Liver (tissue), 9 donors: ENCODE measurements around the gene DLK2. TPM values are rescaled to one million over a fixed set of nuclear protein-coding genes. Genes with fewer than 3 reads are reported as not detected.

Experiments used
- DNase-seq: peaks from one replicate; pipeline ENCODE4 v3.0.0-alpha.2; 2017; ENCODE audit warnings: low spot score
- H3K27ac ChIP-seq, 2 donors: one replicate each; pipeline ENCODE4 v1.7.0; 2013; ENCODE audit warnings: inconsistent platforms in 2 of 2, low read length in 2 of 2, control low read depth in 1 of 2, low read depth in 1 of 2, mild to moderate bottlenecking in 1 of 2
- H3K27me3 ChIP-seq, 4 donors: one replicate each; pipeline versions ENCODE4 v1.6.1 to v1.7.0; 2013; ENCODE audit warnings: low read length in 3 of 4, inconsistent platforms in 1 of 4, mild to moderate bottlenecking in 1 of 4, moderate library complexity in 1 of 4; ENCODE audit not compliant: control insufficient read depth in 4 of 4, insufficient read depth in 4 of 4
- H3K36me3 ChIP-seq, 4 donors: one replicate each; pipeline versions ENCODE4 v1.6.1 to v1.7.0; 2013; ENCODE audit warnings: low read length in 3 of 4, mild to moderate bottlenecking in 3 of 4, low read depth in 1 of 4, moderate library complexity in 1 of 4; ENCODE audit not compliant: control insufficient read depth in 4 of 4, insufficient read depth in 3 of 4
- H3K4me1 ChIP-seq, 4 donors: one replicate each; pipeline versions ENCODE4 v1.6.1 to v1.7.0; 2013; ENCODE audit warnings: low read length in 3 of 4, mild to moderate bottlenecking in 3 of 4, moderate library complexity in 1 of 4; ENCODE audit not compliant: control insufficient read depth in 4 of 4, insufficient read depth in 4 of 4
- H3K4me3 ChIP-seq, 3 donors: one replicate each; pipeline versions ENCODE4 v1.6.1 to v1.7.0; 2013; ENCODE audit warnings: low read length in 3 of 3, control low read depth in 1 of 3, low read depth in 1 of 3, mild to moderate bottlenecking in 1 of 3
- H3K9ac ChIP-seq, 2 donors: one replicate each; pipeline ENCODE4 v1.7.0; 2013; ENCODE audit warnings: low read length in 2 of 2, mild to moderate bottlenecking in 2 of 2, moderate library complexity in 2 of 2, control low read depth in 1 of 2, low read depth in 1 of 2
- H3K9me3 ChIP-seq, 4 donors: one replicate each; pipeline versions ENCODE4 v1.6.1 to v1.7.0; 2013; ENCODE audit warnings: low read length in 3 of 4; ENCODE audit not compliant: control insufficient read depth in 4 of 4
- CTCF ChIP-seq: fragments of 150-350 bp; IDR thresholded peaks from 2 replicates; pipeline ENCODE4 v1.5.1; 2017; ENCODE audit warnings: improper control_type of control experiment, low read depth, low read length; ENCODE audit not compliant: missing input control
- EGR1 ChIP-seq, 2 donors: IDR thresholded peaks; 2 replicates each; pipeline ENCODE4 v1.6.1; 2016 to 2018; ENCODE audit warnings: antibody characterized with exemption in 2 of 2, low read depth in 2 of 2
- FOXA1 ChIP-seq: IDR thresholded peaks from 2 replicates; pipeline ENCODE4 v1.6.1; 2016; ENCODE audit warnings: antibody characterized with exemption
- FOXA2 ChIP-seq: IDR thresholded peaks from 2 replicates; pipeline ENCODE4 v1.6.1; 2016; ENCODE audit warnings: antibody characterized with exemption
- GABPA ChIP-seq, 2 donors: IDR thresholded peaks in 1 of 2; conservative IDR thresholded peaks in 1 of 2; 2 replicates each; pipeline ENCODE4 v1.6.1; 2016; ENCODE audit warnings: antibody characterized with exemption in 2 of 2, mild to moderate bottlenecking in 1 of 2, moderate library complexity in 1 of 2
- HNF4A ChIP-seq, 2 donors: conservative IDR thresholded peaks; 2 replicates each; pipeline ENCODE4 v1.6.1; 2016; ENCODE audit warnings: antibody characterized with exemption in 2 of 2, mild to moderate bottlenecking in 2 of 2
- HNF4G ChIP-seq: IDR thresholded peaks from 2 replicates; pipeline ENCODE4 v1.6.1; 2016; ENCODE audit warnings: antibody characterized with exemption
- JUND ChIP-seq, 2 donors: IDR thresholded peaks; 2 replicates each; pipeline ENCODE4 v1.6.1; 2016; ENCODE audit warnings: antibody characterized with exemption in 2 of 2
- MAX ChIP-seq: IDR thresholded peaks from 2 replicates; pipeline ENCODE4 v1.6.1; 2016; ENCODE audit warnings: antibody characterized with exemption
- NR2F2 ChIP-seq: IDR thresholded peaks from 2 replicates; pipeline ENCODE4 v1.6.1; 2016; ENCODE audit warnings: antibody characterized with exemption
- RAD21 ChIP-seq, 2 donors: IDR thresholded peaks; 2 replicates each; pipeline ENCODE4 v1.6.1; 2016; ENCODE audit warnings: antibody characterized with exemption in 2 of 2, mild to moderate bottlenecking in 2 of 2
- RXRA ChIP-seq, 2 donors: IDR thresholded peaks; 2 replicates each; pipeline ENCODE4 v1.6.1; 2017 to 2018; ENCODE audit warnings: antibody characterized with exemption in 2 of 2, mild to moderate bottlenecking in 1 of 2
- SP1 ChIP-seq: IDR thresholded peaks from 2 replicates; pipeline ENCODE4 v1.6.1; 2018; ENCODE audit warnings: antibody characterized with exemption, mild to moderate bottlenecking
- TAF1 ChIP-seq: conservative IDR thresholded peaks from 2 replicates; pipeline ENCODE4 v1.6.1; 2016; ENCODE audit warnings: antibody characterized with exemption, mild to moderate bottlenecking
- YY1 ChIP-seq: IDR thresholded peaks from 2 replicates; pipeline ENCODE4 v1.6.1; 2016; ENCODE audit warnings: antibody characterized with exemption, mild to moderate bottlenecking
- ZBTB33 ChIP-seq: IDR thresholded peaks from 2 replicates; pipeline ENCODE4 v1.6.1; 2016; ENCODE audit warnings: antibody characterized with exemption
- WGBS: extraction: QIAGEN DNeasy Blood & Tissue Kit; methylation state at CpG from one replicate; pipeline ENCODE4 v1.1.7; 2013; 5-methylcytosine and 5-hydroxymethylcytosine counted together
- polyA plus RNA-seq, 2 donors: library from polyadenylated mRNA; stranded (reverse) in 1 of 2; unstranded in 1 of 2; fragments of 200-250 nt in 1 of 2; fragments of >200 nt in 1 of 2; fragmentation: Nextera tagmentation in 1 of 2; extraction: Ambion mirVana in 1 of 2; gene quantifications; one replicate each; pipeline versions ENCODE4 v1.2.1 to v1.2.3, GENCODE V29; 2013 to 2015
- total RNA-seq, 2 donors: library from RNA; depleted of rRNA; stranded (reverse); fragments of >200 nt; gene quantifications; one replicate each; pipeline ENCODE4 v1.2.3, GENCODE V29; 2014
- TF ChIP-seq, protein P1 (sequence below): IDR thresholded peaks from 2 replicates; pipeline ENCODE4 v1.6.1; 2016; ENCODE audit warnings: antibody characterized with exemption, mild to moderate bottlenecking
- TF ChIP-seq, protein P2 (sequence below): IDR thresholded peaks from 2 replicates; pipeline ENCODE4 v1.6.1; 2016; ENCODE audit warnings: antibody characterized with exemption
- donor health status: healthy.
- donor health status: healthy.
- donor health status: healthy.
- donor health status: healthy.
- donor health status: healthy.

Gene DLK2
- total and polyA plus RNA-seq, 4 donors, result 0.08 to 1.0 (median 0.08) TPM; not detected in 1

- Histone ChIP-seq H3K9ac (no peak overlapping the region), H3K27me3 (peaks cover 0 to 3% (median 0%) of the 10 kb centered on the region in 4 donors), H3K9me3 (no peaks in the 10 kb centered on the region), H3K27ac (no peak overlapping the region), H3K4me1 (peaks cover 5 to 18% (median 16%) of the 10 kb centered on the region in 4 donors), H3K36me3 (peaks cover 7 to 58% (median 31%) of the 10 kb centered on the region in 4 donors), H3K4me3 (no peak overlapping the region)
- no peak for TF ChIP-seq NR2F2
- no peak for TF ChIP-seq FOXA1
- TF ChIP-seq, protein P1, sequence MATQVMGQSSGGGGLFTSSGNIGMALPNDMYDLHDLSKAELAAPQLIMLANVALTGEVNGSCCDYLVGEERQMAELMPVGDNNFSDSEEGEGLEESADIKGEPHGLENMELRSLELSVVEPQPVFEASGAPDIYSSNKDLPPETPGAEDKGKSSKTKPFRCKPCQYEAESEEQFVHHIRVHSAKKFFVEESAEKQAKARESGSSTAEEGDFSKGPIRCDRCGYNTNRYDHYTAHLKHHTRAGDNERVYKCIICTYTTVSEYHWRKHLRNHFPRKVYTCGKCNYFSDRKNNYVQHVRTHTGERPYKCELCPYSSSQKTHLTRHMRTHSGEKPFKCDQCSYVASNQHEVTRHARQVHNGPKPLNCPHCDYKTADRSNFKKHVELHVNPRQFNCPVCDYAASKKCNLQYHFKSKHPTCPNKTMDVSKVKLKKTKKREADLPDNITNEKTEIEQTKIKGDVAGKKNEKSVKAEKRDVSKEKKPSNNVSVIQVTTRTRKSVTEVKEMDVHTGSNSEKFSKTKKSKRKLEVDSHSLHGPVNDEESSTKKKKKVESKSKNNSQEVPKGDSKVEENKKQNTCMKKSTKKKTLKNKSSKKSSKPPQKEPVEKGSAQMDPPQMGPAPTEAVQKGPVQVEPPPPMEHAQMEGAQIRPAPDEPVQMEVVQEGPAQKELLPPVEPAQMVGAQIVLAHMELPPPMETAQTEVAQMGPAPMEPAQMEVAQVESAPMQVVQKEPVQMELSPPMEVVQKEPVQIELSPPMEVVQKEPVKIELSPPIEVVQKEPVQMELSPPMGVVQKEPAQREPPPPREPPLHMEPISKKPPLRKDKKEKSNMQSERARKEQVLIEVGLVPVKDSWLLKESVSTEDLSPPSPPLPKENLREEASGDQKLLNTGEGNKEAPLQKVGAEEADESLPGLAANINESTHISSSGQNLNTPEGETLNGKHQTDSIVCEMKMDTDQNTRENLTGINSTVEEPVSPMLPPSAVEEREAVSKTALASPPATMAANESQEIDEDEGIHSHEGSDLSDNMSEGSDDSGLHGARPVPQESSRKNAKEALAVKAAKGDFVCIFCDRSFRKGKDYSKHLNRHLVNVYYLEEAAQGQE, result no peak
- TF ChIP-seq EGR1 (IDR thresholded peaks at IDR 0.05; ENCODE audit: low read depth in 2 of 2), result no peak
- TF ChIP-seq MAX, result no peak
- TF ChIP-seq SP1, result no peak
- no peak for TF ChIP-seq TAF1
- no peak for TF ChIP-seq HNF4A (conservative IDR thresholded peaks at IDR 0.05)
- TF ChIP-seq RXRA (IDR thresholded peaks at IDR 0.05), result no peak
- TF ChIP-seq YY1, result no peak
- no peak for TF ChIP-seq FOXA2
- TF ChIP-seq GABPA (IDR thresholded peaks at IDR 0.05 in 1 of 2, conservative IDR thresholded peaks at IDR 0.05 in 1 of 2), result no peak
- TF ChIP-seq ZBTB33, result no peak
- TF ChIP-seq CTCF, result no peak
- no peak for TF ChIP-seq RAD21 (IDR thresholded peaks at IDR 0.05)
- TF ChIP-seq, protein P2, sequence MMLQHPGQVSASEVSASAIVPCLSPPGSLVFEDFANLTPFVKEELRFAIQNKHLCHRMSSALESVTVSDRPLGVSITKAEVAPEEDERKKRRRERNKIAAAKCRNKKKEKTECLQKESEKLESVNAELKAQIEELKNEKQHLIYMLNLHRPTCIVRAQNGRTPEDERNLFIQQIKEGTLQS, result no peak
- TF ChIP-seq HNF4G, result no peak
- TF ChIP-seq JUND (IDR thresholded peaks at IDR 0.05), result no peak
- no peak for DNase-seq
- WGBS, result 92% methylated on average over 8 of the region's 8 CpGs
Measured at GRCh38 chr6:43503443-43503842, 48.1 kb upstream of the DLK2 start.
